ENCODE measurements around the gene ZPR1.
A peak's percentile ranks its signal among the peaks of the same experiment; 100 is the strongest.

The ZPR1 gene

GRCh38 chr11:116740741-116741140 is 47.1 kb downstream of the ZPR1 start:
- no peak for DNase-seq
- no peaks in the 10 kb centered on the region for H3K27me3 ChIP-seq (ENCODE audit: insufficient read depth, low read depth, severe bottlenecking)
- TF ChIP-seq CTCF (IDR thresholded peaks at IDR 0.05; ENCODE audit: low read depth, low read length) = no peak

GRCh38 chr11:116738975-116739374 is 48.8 kb downstream of the ZPR1 start:
- TF ChIP-seq CTCF (IDR thresholded peaks at IDR 0.05; ENCODE audit: low read depth, low read length) = no peak
- H3K27ac ChIP-seq = no peak overlapping the region
- no peak for DNase-seq

More at GRCh38 chr11:116740741-116741140, 47.1 kb downstream of the ZPR1 start:
- no peak overlapping the region for H3K4me3 ChIP-seq (ENCODE audit: low read depth, low read length)
- no peaks in the 10 kb centered on the region for H3K9me3 ChIP-seq (ENCODE audit: severe bottlenecking)
- no peak overlapping the region for H3K27ac ChIP-seq
- H3K36me3 ChIP-seq = peaks cover 6% of the 10 kb centered on the region

GRCh38 chr11:116736763-116737162 is 51.1 kb downstream of the ZPR1 start:
- 0 out of 2 replicates have a peak, but pooled peaks have one; percentile 8 for TF ChIP-seq CTCF (IDR thresholded peaks at IDR 0.05; ENCODE audit: low read depth, low read length)
- no peaks in the 10 kb centered on the region for H3K27me3 ChIP-seq (ENCODE audit: insufficient read depth, low read depth, severe bottlenecking)
- no peaks in the 10 kb centered on the region for H3K9me3 ChIP-seq (ENCODE audit: severe bottlenecking)
- no peak overlapping the region for H3K27ac ChIP-seq
- no peak overlapping the region for H3K4me3 ChIP-seq (ENCODE audit: low read depth, low read length)
- DNase-seq = no peak
- no peaks in the 10 kb centered on the region for H3K36me3 ChIP-seq

More at GRCh38 chr11:116738975-116739374, 48.8 kb downstream of the ZPR1 start:
- no peaks in the 10 kb centered on the region for H3K27me3 ChIP-seq (ENCODE audit: insufficient read depth, low read depth, severe bottlenecking)
- no peak overlapping the region for H3K4me3 ChIP-seq (ENCODE audit: low read depth, low read length)
- H3K9me3 ChIP-seq (ENCODE audit: severe bottlenecking) = no peaks in the 10 kb centered on the region
- no peaks in the 10 kb centered on the region for H3K36me3 ChIP-seq

- TF ChIP-seq CTCF (IDR thresholded peaks at IDR 0.05; ENCODE audit: low read depth, low read length) = no peak
- Histone ChIP-seq H3K9me3 (ENCODE audit: severe bottlenecking) (no peaks in the 10 kb centered on the region), H3K36me3 (no peaks in the 10 kb centered on the region), H3K27me3 (ENCODE audit: insufficient read depth, low read depth, severe bottlenecking) (no peaks in the 10 kb centered on the region), H3K27ac (no peak overlapping the region), H3K4me3 (ENCODE audit: low read depth, low read length) (no peak overlapping the region)
- DNase-seq = no peak
Observed at GRCh38 chr11:116733969-116734508, 53.8 kb downstream of the ZPR1 start.

DNA sequence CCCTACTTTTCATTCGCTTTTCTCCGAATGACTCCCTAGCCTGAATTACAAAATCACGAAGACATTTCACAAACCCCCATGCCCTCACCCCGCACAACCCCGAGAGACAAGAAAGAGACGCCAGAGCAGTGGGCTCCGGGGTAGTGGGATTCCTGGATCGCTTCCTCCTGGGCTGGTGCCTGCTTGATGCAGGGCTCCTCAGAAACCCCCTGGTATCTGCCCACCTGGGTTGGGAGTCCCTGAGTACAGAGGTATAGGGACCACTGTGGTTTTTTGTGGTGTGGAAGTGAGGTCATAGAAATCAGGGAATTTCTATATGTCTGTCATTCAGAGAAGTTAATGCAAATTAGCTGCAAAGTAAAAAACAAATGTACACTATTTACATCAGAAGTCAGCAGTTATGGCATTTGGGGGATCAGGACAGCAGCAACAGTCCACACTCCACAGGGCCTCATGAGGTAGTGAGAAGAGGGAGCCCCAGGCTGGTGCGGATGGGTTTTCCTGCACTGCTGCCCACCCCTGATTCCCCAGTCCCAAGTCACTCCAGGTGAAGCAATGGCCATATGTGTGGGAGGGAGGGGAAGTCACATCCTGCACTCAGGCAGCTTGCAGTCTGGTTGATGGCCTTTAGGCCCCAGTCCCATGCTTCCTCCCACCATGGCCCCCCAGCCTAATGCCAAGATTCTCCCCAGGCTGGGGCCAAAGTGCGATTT is 54.6 kb downstream of the ZPR1 start:
- Histone ChIP-seq H3K27me3 (ENCODE audit: insufficient read depth, low read depth, severe bottlenecking) (no peaks in the 10 kb centered on the region), H3K9me3 (ENCODE audit: severe bottlenecking) (no peaks in the 10 kb centered on the region), H3K4me3 (ENCODE audit: low read depth, low read length) (no peak overlapping the region), H3K36me3 (no peaks in the 10 kb centered on the region), H3K27ac (no peak overlapping the region)
- no peak for TF ChIP-seq CTCF (IDR thresholded peaks at IDR 0.05; ENCODE audit: low read depth, low read length)
- DNase-seq = no peak

All from WERI-Rb-1 (cell line).